Activated CD4-positive, CD25-positive, alpha-beta regulatory T cell treated with anti-CD3 and anti-CD28 coated beads, Interleukin-2, amount 50 U/mL, for 16 hours (primary cell): ENCODE results near the gene COMMD2.

Experiments
- DNase-seq: peaks from one replicate; pipeline ENCODE4 v3.0.0-alpha.2; 2020; ENCODE audit warnings: low read depth, low spot score

Gene COMMD2

GRCh38 chr3:149703466-149703865, 48.8 kb downstream of the COMMD2 start:
- no peak for DNase-seq

GRCh38 chr3:149702691-149703441, 49.4 kb downstream of the COMMD2 start:
- DNase-seq: no peak

GRCh38 chr3:149701977-149702350, 50.3 kb downstream of the COMMD2 start:
- DNase-seq: no peak

- DNase-seq: no peak
These were observed 50.9 kb downstream of the COMMD2 start for GRCh38 chr3:149701206-149701976.
